GM18951 (cell line): ENCODE results near the gene ITGAX.
"Not testable (repeated sequence)": the region's sequence is repeated elsewhere in the genome, so short reads cannot be mapped to it uniquely, and the experiment has no call there.

Experiments
- POLR2A ChIP-seq: IDR thresholded peaks from 4 replicates; pipeline ENCODE4 v1.6.1; 2011; ENCODE audit warnings: mild to moderate bottlenecking; ENCODE audit not compliant: insufficient read length, insufficient read depth; ENCODE audit errors: extremely low read depth
- in situ Hi-C: fragments of 300-500 bp; cut with MboI; formaldehyde crosslinking; loops from one replicate; pipeline ENCODE4 v1.12.0; 2022; ENCODE audit warnings: low sequenced_read_pairs, mixed read lengths, inconsistent platforms; ENCODE audit not compliant: unreplicated experiment

The ITGAX gene

GRCh38 chr16:31400191-31400590, 45.2 kb downstream of the ITGAX start:
- no peak for TF ChIP-seq POLR2A
- in situ Hi-C loops = no loop called here

- no peak for TF ChIP-seq POLR2A
- in situ Hi-C loops = no loop called here
These were observed 46.5 kb downstream of the ITGAX start for GRCh38 chr16:31401436-31401835.

GRCh38 chr16:31402687-31403086, 47.7 kb downstream of the ITGAX start:
- in situ Hi-C loops = no loop called here
- no peak for TF ChIP-seq POLR2A

GRCh38 chr16:31403590-31404352, 48.8 kb downstream of the ITGAX start:
- in situ Hi-C loops = no loop called here
- TF ChIP-seq POLR2A = no peak

GRCh38 chr16:31404353-31405064, 49.5 kb downstream of the ITGAX start:
- TF ChIP-seq POLR2A = no peak
- in situ Hi-C loops = no loop called here

- TF ChIP-seq POLR2A = no peak
- in situ Hi-C loops = no loop called here
These were observed 52.4 kb downstream of the ITGAX start for GRCh38 chr16:31407406-31407805.

- in situ Hi-C loops = no loop called here
- no peak for TF ChIP-seq POLR2A
These were observed 54.5 kb downstream of the ITGAX start for GRCh38 chr16:31409433-31409832.

GRCh38 chr16:31410082-31410481, 55.1 kb downstream of the ITGAX start:
- in situ Hi-C loops = no loop called here
- no peak for TF ChIP-seq POLR2A

GRCh38 chr16:31411024-31411844, 56.3 kb downstream of the ITGAX start:
- no peak for TF ChIP-seq POLR2A
- in situ Hi-C loops = no loop called here

- in situ Hi-C loops = no loop called here
These were observed 57.8 kb downstream of the ITGAX start for GRCh38 chr16:31412750-31413149.

GRCh38 chr16:31413381-31413780, 58.4 kb downstream of the ITGAX start:
- in situ Hi-C loops = no loop called here
- TF ChIP-seq POLR2A = no peak

More at GRCh38 chr16:31412750-31413149, 57.8 kb downstream of the ITGAX start:
- TF ChIP-seq POLR2A = no peak

- no peak for TF ChIP-seq POLR2A
- in situ Hi-C loops = no loop called here
These were observed 59.0 kb downstream of the ITGAX start for GRCh38 chr16:31413943-31414342.

- in situ Hi-C loops = no loop called here
- no peak for TF ChIP-seq POLR2A
These were observed 59.7 kb downstream of the ITGAX start for GRCh38 chr16:31414706-31415105.

GRCh38 chr16:31416371-31416770, 61.4 kb downstream of the ITGAX start:
- TF ChIP-seq POLR2A = no peak
- in situ Hi-C loops = no loop called here

- in situ Hi-C loops = not testable (repeated sequence)
These were observed 62.1 kb downstream of the ITGAX start for GRCh38 chr16:31417036-31417435.
